H9 (cell line): Measurements from ENCODE around the gene TFAP2A. TPM values are rescaled to one million over a fixed set of nuclear protein-coding genes. Genes with fewer than 3 reads are reported as not detected.

ENCODE experiments used
- DNase-seq: peaks from one replicate; pipeline ENCODE4 v3.0.0-alpha.2; 2017
- H2AFZ ChIP-seq: one replicate; pipeline ENCODE4 v1.6.1; 2013; ENCODE audit warnings: mild to moderate bottlenecking, low read length, control low read depth, moderate library complexity
- H2AK5ac ChIP-seq: 2 replicates; pipeline ENCODE4 v1.6.1; 2013; ENCODE audit warnings: low read length, control low read depth, mixed read lengths; ENCODE audit not compliant: insufficient read length
- H2BK120ac ChIP-seq: one replicate; pipeline ENCODE4 v1.6.1; 2013; ENCODE audit warnings: low read depth, mild to moderate bottlenecking, low read length, control low read depth, inconsistent platforms; ENCODE audit not compliant: poor library complexity, severe bottlenecking
- H2BK12ac ChIP-seq: 2 replicates; pipeline ENCODE4 v1.6.1; 2013; ENCODE audit warnings: low read length, control low read depth, mixed read lengths, low read depth; ENCODE audit not compliant: insufficient read length
- H2BK15ac ChIP-seq: 2 replicates; pipeline ENCODE4 v1.6.1; 2013; ENCODE audit warnings: low read depth, low read length, control low read depth
- H2BK20ac ChIP-seq: one replicate; pipeline ENCODE4 v1.6.1; 2013; ENCODE audit warnings: low read depth, mild to moderate bottlenecking, low read length, control low read depth, inconsistent platforms; ENCODE audit not compliant: poor library complexity, severe bottlenecking
- H2BK5ac ChIP-seq: 2 replicates; pipeline ENCODE4 v1.6.1; 2013; ENCODE audit warnings: low read length, control low read depth, mixed read lengths; ENCODE audit not compliant: insufficient read length
- H3K14ac ChIP-seq: 2 replicates; pipeline ENCODE4 v1.6.1; 2013; ENCODE audit warnings: low read length, control low read depth; ENCODE audit not compliant: insufficient read depth
- H3K18ac ChIP-seq: 2 replicates; pipeline ENCODE4 v1.6.1; 2013; ENCODE audit warnings: low read depth, mild to moderate bottlenecking, mixed read lengths, low read length, control low read depth; ENCODE audit not compliant: insufficient read length
- H3K23ac ChIP-seq: 2 replicates; pipeline ENCODE4 v1.6.1; 2013; ENCODE audit warnings: low read length, control low read depth, mixed read lengths, low read depth; ENCODE audit not compliant: insufficient read length
- H3K23me2 ChIP-seq: 2 replicates; pipeline ENCODE4 v1.6.1; 2013; ENCODE audit warnings: low read depth, mild to moderate bottlenecking, mixed read lengths, low read length, control low read depth; ENCODE audit not compliant: insufficient read length, poor library complexity, severe bottlenecking
- H3K27ac ChIP-seq: 2 replicates; pipeline ENCODE4 v1.5.1; 2013; ENCODE audit warnings: low read length, control low read depth, mixed read lengths, low read depth; ENCODE audit not compliant: insufficient read length
- H3K27me3 ChIP-seq: 2 replicates; pipeline ENCODE4 v1.6.1; 2013; ENCODE audit warnings: low read length, control low read depth, inconsistent platforms; ENCODE audit not compliant: insufficient read depth
- H3K4ac ChIP-seq: 2 replicates; pipeline ENCODE4 v1.6.1; 2013; ENCODE audit warnings: low read depth, mild to moderate bottlenecking, control low read depth, inconsistent platforms, low read length, moderate library complexity
- H3K4me1 ChIP-seq: 2 replicates; pipeline ENCODE4 v1.6.1; 2013; ENCODE audit warnings: low read length, control low read depth, inconsistent platforms; ENCODE audit not compliant: insufficient read depth
- H3K4me2 ChIP-seq: 2 replicates; pipeline ENCODE4 v1.6.1; 2013; ENCODE audit warnings: low read length, control low read depth, mixed read lengths; ENCODE audit not compliant: insufficient read length, insufficient read depth
- H3K56ac ChIP-seq: 2 replicates; pipeline ENCODE4 v1.6.1; 2013; ENCODE audit warnings: low read depth, mild to moderate bottlenecking, mixed read lengths, low read length, control low read depth; ENCODE audit not compliant: insufficient read length
- H3K79me1 ChIP-seq: 2 replicates; pipeline ENCODE4 v1.6.1; 2013; ENCODE audit warnings: low read depth, mild to moderate bottlenecking, moderate library complexity, low read length, control low read depth, inconsistent platforms; ENCODE audit not compliant: insufficient read depth, poor library complexity, severe bottlenecking
- H3K79me2 ChIP-seq: 2 replicates; pipeline ENCODE4 v1.6.1; 2013; ENCODE audit warnings: low read length, control low read depth, inconsistent platforms; ENCODE audit not compliant: insufficient read depth
- H3K9ac ChIP-seq: 2 replicates; pipeline ENCODE4 v1.6.1; 2013; ENCODE audit warnings: low read length, control low read depth, mixed read lengths; ENCODE audit not compliant: insufficient read length; ENCODE audit errors: extremely low read depth
- H3K9me3 ChIP-seq: one replicate; pipeline ENCODE4 v1.6.1; 2013; ENCODE audit warnings: low read depth, low read length, inconsistent platforms; ENCODE audit not compliant: control insufficient read depth
- H3T11ph ChIP-seq: one replicate; pipeline ENCODE4 v1.6.1; 2013; ENCODE audit warnings: mild to moderate bottlenecking, low read length, control low read depth, inconsistent platforms
- H4K20me1 ChIP-seq: one replicate; pipeline ENCODE4 v1.6.1; 2013; ENCODE audit not compliant: control insufficient read depth, insufficient read length, insufficient read depth
- H4K5ac ChIP-seq: 2 replicates; pipeline ENCODE4 v1.6.1; 2013; ENCODE audit warnings: low read depth, mild to moderate bottlenecking, mixed read lengths, low read length, control low read depth; ENCODE audit not compliant: insufficient read length
- H4K8ac ChIP-seq: replicated peaks from 2 replicates; pipeline ENCODE4 v1.6.1; 2013; ENCODE audit warnings: low read length, control low read depth, mixed read lengths, low read depth; ENCODE audit not compliant: insufficient read length
- H4K91ac ChIP-seq: 2 replicates; pipeline ENCODE4 v1.6.1; 2013; ENCODE audit warnings: low read depth, mild to moderate bottlenecking, moderate library complexity, mixed read lengths, low read length, control low read depth; ENCODE audit not compliant: insufficient read length
- H3K27ac Mint-ChIP-seq, 3 experiments: 2 replicates in 2 of 3; 3 replicates in 1 of 3; pipeline ENCODE4 v1.8.0; 2020 to 2021; ENCODE audit warnings: mixed read lengths in 3 of 3, mild to moderate bottlenecking in 1 of 3, moderate library complexity in 1 of 3
- H3K27me3 Mint-ChIP-seq: 2 replicates; pipeline ENCODE4 v1.8.0; 2021; ENCODE audit warnings: low read depth, mild to moderate bottlenecking, moderate library complexity, mixed read lengths
- H3K36me3 Mint-ChIP-seq, 3 experiments: 2 replicates in 2 of 3; 3 replicates in 1 of 3; pipeline ENCODE4 v1.8.0; 2020 to 2021; ENCODE audit warnings: low read depth in 3 of 3, mixed read lengths in 3 of 3; ENCODE audit not compliant: insufficient read depth in 1 of 3
- H3K4me1 Mint-ChIP-seq, 2 experiments: 2 replicates each; pipeline ENCODE4 v1.8.0; 2020; ENCODE audit warnings: mixed read lengths in 2 of 2
- H3K4me3 Mint-ChIP-seq, 2 experiments: 2 replicates in 1 of 2; 3 replicates in 1 of 2; pipeline ENCODE4 v1.8.0; 2020 to 2021; ENCODE audit warnings: mild to moderate bottlenecking in 2 of 2, mixed read lengths in 2 of 2, moderate library complexity in 1 of 2
- H3K9me3 Mint-ChIP-seq, 2 experiments: 2 replicates in 1 of 2; 3 replicates in 1 of 2; pipeline ENCODE4 v1.8.0; 2020; ENCODE audit warnings: mild to moderate bottlenecking in 2 of 2, mixed read lengths in 2 of 2, moderate library complexity in 1 of 2
- CTCF ChIP-seq: fragments of 200-600 bp; sonication (generic); conservative IDR thresholded peaks from 3 replicates; pipeline ENCODE4 v1.8.0; 2021; ENCODE audit warnings: antibody characterized with exemption, mild to moderate bottlenecking
- WGBS: extraction: QIAGEN DNeasy Blood & Tissue Kit; methylation state at CpG from one replicate; pipeline ENCODE4 v1.1.7; 2013; ENCODE audit warnings: missing lambda C conversion rate, low lambda C conversion rate, mixed read lengths; ENCODE audit not compliant: insufficient read length; ENCODE audit errors: extremely low coverage; 5-methylcytosine and 5-hydroxymethylcytosine counted together
- total RNA-seq: library from RNA; stranded (reverse); gene quantifications from 2 replicates; pipeline ENCODE4 v1.2.1, GENCODE V29; 2021

TFAP2A gene
- total RNA-seq, 1 experiment from 2014 or later, result 2.6 TPM

GRCh38 chr6:10418862-10419748 lies 4.2 kb upstream of the TFAP2A start:
- Mint-ChIP-seq H3K9me3 (peaks cover 8 to 9% of the 10 kb centered on the region in 2 experiments), H3K27ac (no peak overlapping the region), H3K36me3 (no peaks in the 10 kb centered on the region; a peak in 1 of 7 replicates), H3K27me3 (peaks cover 100% of the 10 kb centered on the region), H3K4me1 (peaks cover 46 to 82% of the 10 kb centered on the region in 2 experiments), H3K4me3 (peak overlapping the region; percentile 49 to 72)
- peaks cover 91% of the 10 kb centered on the region for H3K27me3 ChIP-seq
- H3K18ac ChIP-seq, result no peak overlapping the region
- H4K8ac ChIP-seq, result no peak overlapping the region
- WGBS, result no CpG with 5 or more reads among the region's 56 CpGs
- peak; percentile 93 for DNase-seq
- H4K91ac ChIP-seq, result no peak overlapping the region
- H3K14ac ChIP-seq, result no peak overlapping the region
- H2AFZ ChIP-seq, result no peak overlapping the region
- no peak overlapping the region for H2BK5ac ChIP-seq
- H3T11ph ChIP-seq, result no peak overlapping the region
- no peaks in the 10 kb centered on the region for H3K79me2 ChIP-seq
- peaks cover 8% of the 10 kb centered on the region for H3K23me2 ChIP-seq
- H2BK12ac ChIP-seq, result no peak overlapping the region
- H3K56ac ChIP-seq, result no peak overlapping the region
- no peak overlapping the region for H3K4ac ChIP-seq
- TF ChIP-seq CTCF, result no peak
- peaks cover 3% of the 10 kb centered on the region; the same call in 1 of the 2 replicates for H3K4me1 ChIP-seq
- peak overlapping the region; percentile 17 for H3K4me2 ChIP-seq
- H4K5ac ChIP-seq, result no peak overlapping the region
- H3K27ac ChIP-seq, result no peak overlapping the region
- no peak overlapping the region for H3K9ac ChIP-seq
- H3K23ac ChIP-seq, result no peak overlapping the region
- no peak overlapping the region for H2BK120ac ChIP-seq
- no peak overlapping the region for H2BK15ac ChIP-seq
- no peaks in the 10 kb centered on the region for H3K9me3 ChIP-seq
- no peaks in the 10 kb centered on the region for H4K20me1 ChIP-seq
- no peak overlapping the region for H2AK5ac ChIP-seq
- no peak overlapping the region for H2BK20ac ChIP-seq
- no peaks in the 10 kb centered on the region for H3K79me1 ChIP-seq
